Aorta (tissue), 5 donors: Measurements from ENCODE around the gene KRT2. TPM values are rescaled to one million over a fixed set of nuclear protein-coding genes. Genes with fewer than 3 reads are reported as not detected.

Experiments used
- ATAC-seq: fragments of 200-7000 bp; cut with Tn5 transposase; one replicate; pipeline ENCODE4 v1.9.1; 2022; ENCODE audit warnings: moderate library complexity; ENCODE audit not compliant: low FRiP score
- DNase-seq, 2 donors: peaks; one replicate each; pipeline ENCODE4 v3.0.0-alpha.2; 2020
- H3K27ac ChIP-seq, 2 donors: one replicate each; pipeline ENCODE4 v1.5.1; 2013; ENCODE audit warnings: low read length in 2 of 2, mild to moderate bottlenecking in 2 of 2, moderate library complexity in 2 of 2, control low read depth in 1 of 2, inconsistent platforms in 1 of 2, low read depth in 1 of 2
- H3K27me3 ChIP-seq, 2 donors: one replicate each; pipeline ENCODE4 v1.6.1; 2013; ENCODE audit warnings: control low read depth in 1 of 2, low read length in 1 of 2, mild to moderate bottlenecking in 1 of 2, moderate library complexity in 1 of 2; ENCODE audit not compliant: insufficient read depth in 2 of 2, control insufficient read depth in 1 of 2
- H3K36me3 ChIP-seq, 2 donors: one replicate each; pipeline ENCODE4 v1.6.1; 2013; ENCODE audit warnings: control low read depth in 1 of 2, low read length in 1 of 2, mild to moderate bottlenecking in 1 of 2; ENCODE audit not compliant: insufficient read depth in 2 of 2, control insufficient read depth in 1 of 2
- H3K4me1 ChIP-seq, 2 donors: one replicate each; pipeline ENCODE4 v1.6.1; 2013; ENCODE audit warnings: low read length in 2 of 2, control low read depth in 1 of 2, mild to moderate bottlenecking in 1 of 2, moderate library complexity in 1 of 2; ENCODE audit not compliant: insufficient read depth in 2 of 2, control insufficient read depth in 1 of 2
- H3K4me3 ChIP-seq, 2 donors: one replicate each; pipeline ENCODE4 v1.5.1; 2013; ENCODE audit warnings: low read length in 2 of 2, control low read depth in 1 of 2, mild to moderate bottlenecking in 1 of 2
- H3K9me3 ChIP-seq: one replicate; pipeline ENCODE4 v1.6.1; 2013; ENCODE audit warnings: mild to moderate bottlenecking, low read length; ENCODE audit not compliant: control insufficient read depth
- WGBS, 2 donors: extraction: QIAGEN DNeasy Blood & Tissue Kit; methylation state at CpG; one replicate each; pipeline ENCODE4 v1.1.7; 2013; 5-methylcytosine and 5-hydroxymethylcytosine counted together
- intact Hi-C, 2 donors: fragments of 100-400 bp; cut with DNase I; formaldehyde crosslinking; loops; one replicate each; pipeline versions ENCODE4 v1.14.2 to v1.15.0; 2022
- polyA plus RNA-seq, 2 donors: library from polyadenylated mRNA; stranded (reverse); fragments of 200-250 nt; gene quantifications; one replicate each; pipeline ENCODE4 v1.2.3, GENCODE V29; 2013
- total RNA-seq, 2 donors: library from RNA; stranded (reverse); fragmentation: NEBNext Ultra II Directional; extraction: Animal tissue kit (Norgen Biotek cat#: 25700); gene quantifications; one replicate each; pipeline ENCODE4 v1.2.1, GENCODE V29; 2021
- donor health status: healthy with polysubstance abuse.
- donor health status: Bipolar disorder and iron deficiency.
- donor health status: DM: no; HTN: no; CAD: no.
- donor health status: DM: no; HTN: no; CAD: no.
- donor health status: DM: yes; HTN: yes; CAD: no.

The KRT2 gene
- total and polyA plus RNA-seq, 4 donors, result 0.05 to 0.50 TPM; not detected in 2

DNA sequence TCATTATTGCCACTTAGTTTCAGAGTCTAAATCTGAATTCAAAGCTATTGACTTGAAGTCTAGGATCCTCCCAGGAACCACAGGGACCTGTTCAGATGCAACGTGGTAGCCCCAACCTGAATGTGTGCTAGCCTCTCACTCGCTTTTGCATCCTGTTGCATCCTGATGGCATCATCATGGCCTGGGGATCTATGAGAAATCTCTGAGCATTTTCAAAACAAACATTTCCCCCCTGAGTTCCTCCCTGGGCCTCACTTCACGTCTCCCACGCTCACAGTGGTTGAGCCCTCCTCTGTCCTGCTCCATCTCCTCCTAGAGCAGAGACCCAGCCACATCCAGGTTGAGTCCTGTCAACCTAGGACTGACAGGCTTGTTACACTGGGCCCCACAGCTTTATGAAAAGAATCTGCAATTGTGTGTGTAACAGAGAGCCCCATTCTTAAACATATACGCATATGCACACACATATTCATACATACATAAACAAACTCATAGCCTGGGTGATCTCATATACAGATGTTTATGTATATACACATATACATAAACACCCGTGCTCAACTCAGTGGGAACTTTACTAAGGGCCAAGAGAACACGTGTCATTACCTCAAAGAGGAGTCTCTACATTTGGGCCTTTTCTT, 45.3 kb downstream of the KRT2 start:
- no peaks in the 10 kb centered on the region for H3K27me3 ChIP-seq
- H3K9me3 ChIP-seq, result no peaks in the 10 kb centered on the region
- no peak overlapping the region for H3K4me3 ChIP-seq
- no peak overlapping the region for H3K27ac ChIP-seq
- 84 to 88% methylated on average over 7 of the region's 7 CpGs for WGBS, 2 donors
- DNase-seq (no peak), ATAC-seq (no peak)
- intact Hi-C loops, result no loop called here
- no peaks in the 10 kb centered on the region for H3K36me3 ChIP-seq
- no peaks in the 10 kb centered on the region for H3K4me1 ChIP-seq

DNA sequence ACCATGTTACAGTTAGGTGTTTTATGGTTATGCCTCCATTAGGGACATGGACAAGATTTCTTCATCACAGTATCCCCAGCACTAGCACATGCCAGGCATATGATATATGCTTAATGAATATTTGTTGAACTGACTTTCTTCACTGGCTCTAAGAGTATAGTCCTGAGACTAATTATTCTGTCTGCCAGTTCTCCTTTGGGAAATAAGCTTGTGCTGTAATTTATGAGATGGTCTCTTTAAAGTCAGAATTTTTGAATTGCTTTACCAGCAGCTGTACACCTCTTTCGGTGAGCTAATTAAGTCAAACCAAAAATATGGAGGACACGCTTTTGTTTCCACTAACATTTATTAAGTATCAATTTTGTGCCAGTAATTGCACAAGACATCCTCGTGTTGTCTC, 45.9 kb downstream of the KRT2 start:
- Histone ChIP-seq H3K27ac (no peak overlapping the region), H3K4me3 (no peak overlapping the region), H3K9me3 (no peaks in the 10 kb centered on the region), H3K36me3 (no peaks in the 10 kb centered on the region), H3K4me1 (no peaks in the 10 kb centered on the region), H3K27me3 (no peaks in the 10 kb centered on the region)
- DNase-seq (no peak), ATAC-seq (no peak)
- intact Hi-C loops, result no loop called here
- WGBS, 2 donors, result 71 to 72% methylated on average over 3 of the region's 3 CpGs

DNA sequence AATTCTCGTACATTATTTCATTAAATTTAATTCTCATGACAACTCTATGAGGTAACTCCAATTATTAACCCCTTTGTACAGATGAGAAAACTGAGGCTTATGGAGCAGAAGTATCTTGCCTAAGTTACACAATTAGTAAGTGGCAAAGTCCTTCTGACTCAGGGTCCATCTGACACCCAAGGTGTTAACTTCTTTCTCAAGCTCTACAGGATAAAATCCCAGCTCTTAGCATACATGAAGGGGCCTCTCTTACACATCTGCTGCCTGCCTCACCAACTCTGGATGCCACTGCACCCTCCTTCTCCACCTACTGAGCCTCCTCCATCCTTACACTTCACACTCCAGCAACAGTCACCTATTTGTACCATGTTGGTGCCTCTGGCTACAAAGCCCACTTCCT, 46.5 kb downstream of the KRT2 start:
- Histone ChIP-seq H3K9me3 (peaks cover 2% of the 10 kb centered on the region), H3K27ac (no peak overlapping the region), H3K4me3 (no peak overlapping the region), H3K36me3 (no peaks in the 10 kb centered on the region), H3K4me1 (no peaks in the 10 kb centered on the region), H3K27me3 (no peaks in the 10 kb centered on the region)
- 65 to 76% methylated on average over 1 of the region's 1 CpG for WGBS, 2 donors
- intact Hi-C loops, result no loop called here
- ATAC-seq (no peak), DNase-seq (no peak)

DNA sequence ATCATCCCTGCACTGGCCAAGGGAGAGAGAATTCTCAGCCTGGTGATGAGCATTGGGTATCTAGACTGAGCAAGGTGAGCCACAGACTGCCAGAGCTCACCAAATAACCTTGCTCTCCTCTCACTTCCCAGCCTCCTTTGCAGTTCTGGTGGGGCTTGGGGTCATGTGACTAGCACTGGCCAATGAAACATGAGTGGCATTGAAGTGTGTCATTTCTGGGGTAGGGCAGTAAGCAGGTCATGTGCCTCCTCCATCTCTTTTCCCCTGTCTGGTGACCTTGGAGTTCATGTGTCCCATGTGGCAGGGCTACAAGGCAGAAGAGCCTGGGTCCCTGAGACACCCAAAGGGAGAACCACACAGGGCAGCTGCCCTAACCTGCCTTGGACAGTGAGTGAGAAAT, 47.2 kb downstream of the KRT2 start:
- ATAC-seq, result no peak
- no peaks in the 10 kb centered on the region for H3K27me3 ChIP-seq

DNA sequence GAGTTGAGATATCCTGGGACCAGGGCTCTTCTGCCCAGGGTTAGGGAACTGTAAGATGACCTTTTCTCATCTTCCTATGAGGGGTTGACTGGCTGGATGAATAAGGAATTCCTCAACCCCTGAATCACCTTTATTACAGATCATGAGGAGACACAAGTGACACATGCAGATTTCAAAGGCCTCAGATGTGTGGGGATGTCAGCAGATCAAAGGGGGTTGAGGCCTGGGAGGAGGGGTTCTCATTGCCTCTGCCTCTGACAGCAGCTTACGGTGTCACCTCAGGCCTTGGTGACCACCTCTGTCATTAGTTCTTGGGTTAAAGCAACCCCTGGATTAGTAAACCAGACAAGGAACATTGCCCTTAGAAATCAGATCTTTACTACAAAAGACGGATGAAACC, 48.7 kb downstream of the KRT2 start:
- intact Hi-C loops, result no loop called here
- no peak for DNase-seq
- no peak for ATAC-seq
- H3K27ac ChIP-seq, result no peak overlapping the region
- H3K36me3 ChIP-seq, result no peaks in the 10 kb centered on the region
- no peaks in the 10 kb centered on the region for H3K4me1 ChIP-seq
- no peaks in the 10 kb centered on the region for H3K27me3 ChIP-seq
- H3K4me3 ChIP-seq, result no peak overlapping the region
- WGBS, 2 donors, result 89 to 95% methylated on average over 2 of the region's 2 CpGs
- peaks cover 2% of the 10 kb centered on the region for H3K9me3 ChIP-seq

More for the DNA sequence above, 47.2 kb downstream of the KRT2 start:
- no peaks in the 10 kb centered on the region for H3K4me1 ChIP-seq
- H3K4me3 ChIP-seq, result no peak overlapping the region
- intact Hi-C loops, result no loop called here
- H3K9me3 ChIP-seq, result peaks cover 2% of the 10 kb centered on the region
- DNase-seq, result no peak
- no peaks in the 10 kb centered on the region for H3K36me3 ChIP-seq
- H3K27ac ChIP-seq, result no peak overlapping the region

DNA sequence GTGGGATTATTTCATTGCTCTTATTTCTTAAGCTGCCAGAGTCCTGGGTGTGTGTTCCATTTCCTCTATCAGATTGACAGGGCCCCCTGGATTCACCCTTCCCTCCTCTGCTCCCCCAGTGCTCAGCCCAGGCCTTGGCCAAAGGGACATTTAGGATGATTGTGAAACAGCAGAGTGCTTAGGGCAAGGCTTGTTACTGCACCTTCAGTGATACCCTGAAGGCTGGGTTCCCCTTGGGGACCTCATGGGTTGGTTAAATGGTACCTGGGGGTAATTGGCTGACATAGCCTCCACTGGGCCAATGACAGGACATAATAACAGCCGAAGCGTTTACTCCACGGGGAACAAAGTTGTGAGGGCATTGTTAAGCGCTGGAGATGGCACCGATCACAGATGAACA, 49.5 kb downstream of the KRT2 start:
- intact Hi-C loops, result no loop called here
- H3K36me3 ChIP-seq, result no peaks in the 10 kb centered on the region
- H3K27ac ChIP-seq, result no peak overlapping the region
- H3K4me1 ChIP-seq, result no peaks in the 10 kb centered on the region
- H3K27me3 ChIP-seq, result no peaks in the 10 kb centered on the region
- WGBS, 2 donors, result 85 to 88% methylated on average over 5 of the region's 5 CpGs
- DNase-seq (no peak), ATAC-seq (no peak)
- H3K4me3 ChIP-seq, result no peak overlapping the region
- H3K9me3 ChIP-seq, result peaks cover 2% of the 10 kb centered on the region

DNA sequence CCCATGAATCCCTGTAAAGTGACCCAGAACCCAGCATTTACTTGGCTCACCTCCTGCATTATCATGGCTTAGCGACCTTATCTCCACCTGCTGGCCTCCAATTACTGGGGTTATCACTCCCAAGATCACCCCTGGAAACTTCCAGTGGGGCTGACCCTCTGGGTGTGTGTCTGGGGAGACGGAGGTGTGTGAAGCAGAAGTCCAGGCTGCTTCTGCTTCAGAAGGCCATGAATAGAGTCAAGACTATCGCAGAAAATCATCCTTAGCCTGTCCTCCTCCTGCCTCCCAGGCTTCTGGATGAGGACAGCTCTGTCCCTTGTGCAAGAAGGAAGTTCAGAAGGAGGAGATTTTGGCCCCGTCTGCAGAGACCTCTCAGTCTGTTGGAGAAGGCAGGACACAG, 50.3 kb downstream of the KRT2 start:
- no peak overlapping the region for H3K27ac ChIP-seq
- H3K4me1 ChIP-seq, result no peaks in the 10 kb centered on the region
- H3K9me3 ChIP-seq, result peaks cover 2% of the 10 kb centered on the region
- no peaks in the 10 kb centered on the region for H3K27me3 ChIP-seq
- WGBS, 2 donors, result 69% methylated on average over 4 of the region's 4 CpGs
- H3K4me3 ChIP-seq, result no peak overlapping the region
- no peak for ATAC-seq
- no peaks in the 10 kb centered on the region for H3K36me3 ChIP-seq
- intact Hi-C loops, result no loop called here
- no peak for DNase-seq

DNA sequence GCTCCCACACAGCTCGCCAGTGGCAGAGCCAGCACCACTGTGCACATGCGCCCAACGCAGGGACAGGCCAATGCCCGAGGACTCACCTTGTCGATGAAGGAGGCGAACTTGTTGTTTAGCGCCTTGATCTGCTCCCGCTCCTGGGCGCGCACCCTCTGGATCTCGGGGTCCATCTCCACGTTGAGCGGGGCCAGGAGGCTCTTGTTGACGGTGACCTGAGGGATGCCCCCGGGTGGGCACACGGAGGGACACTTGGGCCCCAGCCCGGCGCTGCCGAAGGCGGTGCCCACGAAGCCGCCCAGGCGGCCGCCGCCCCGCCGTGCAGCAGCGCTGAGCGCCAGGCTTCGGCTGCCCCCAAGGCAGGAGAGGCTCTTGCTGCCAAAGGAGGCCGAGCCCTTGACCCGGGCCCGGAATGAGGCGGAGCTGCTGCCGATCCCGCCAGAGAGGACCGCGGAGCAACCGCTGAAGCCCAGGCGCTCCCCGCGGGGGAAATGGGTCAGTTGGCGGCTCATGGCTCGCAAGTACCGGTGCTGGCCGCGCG, 51.0 kb downstream of the KRT2 start, which contains the start of gene KRT72:
Gene KRT72 (minus strand): TSS at position 523 of the 541 bp plus-strand sequence. CDS start 11 bp downstream, at position 512.
- WGBS, 2 donors, result 17 to 22% methylated on average over 48 of the region's 48 CpGs
- no peak within 1 kb of the TSS for H3K27ac ChIP-seq
- no peaks in the 10 kb centered on the region for H3K4me1 ChIP-seq
- no peak for DNase-seq
- H3K4me3 ChIP-seq, result no peak within 1 kb of the TSS
- H3K27me3 ChIP-seq, result no peaks in the 10 kb centered on the region
- no peaks in the 10 kb centered on the region for H3K36me3 ChIP-seq
- intact Hi-C loops, result no loop called here
- peaks cover 2% of the 10 kb centered on the region for H3K9me3 ChIP-seq
- ATAC-seq, result no peak

DNA sequence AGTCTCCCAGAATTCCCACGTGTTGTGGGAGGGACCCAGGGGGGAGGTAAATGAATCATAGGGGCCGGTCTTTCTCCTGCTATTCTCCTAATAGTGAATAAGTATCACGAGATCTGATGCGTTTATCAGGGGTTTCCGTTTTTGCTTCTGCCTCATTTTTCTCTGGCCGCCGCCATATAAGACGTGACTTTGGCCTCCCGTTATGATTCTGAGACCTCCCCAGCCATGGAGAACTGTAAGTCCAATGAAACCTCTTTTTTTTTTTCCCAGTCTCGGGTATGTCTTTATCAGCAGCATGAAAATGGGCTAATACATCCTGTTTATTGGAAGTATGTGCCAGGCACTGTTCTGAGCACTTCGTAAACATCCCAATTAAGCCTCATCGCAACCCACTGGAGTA, 51.5 kb downstream of the KRT2 start:
- DNase-seq (no peak), ATAC-seq (no peak)
- no peaks in the 10 kb centered on the region for H3K27me3 ChIP-seq
- no peaks in the 10 kb centered on the region for H3K4me1 ChIP-seq
- no peaks in the 10 kb centered on the region for H3K36me3 ChIP-seq
- peaks cover 2% of the 10 kb centered on the region for H3K9me3 ChIP-seq
- intact Hi-C loops, result no loop called here
- no peak overlapping the region for H3K4me3 ChIP-seq
- 84 to 90% methylated on average over 12 of the region's 12 CpGs for WGBS, 2 donors
- no peak overlapping the region for H3K27ac ChIP-seq
